Measurements from ENCODE around the gene ACTG1. TPM values are rescaled to one million over a fixed set of nuclear protein-coding genes. Genes with fewer than 3 reads are reported as not detected.

Gene ACTG1
- total RNA-seq, 2 experiments from 2014 or later = 1,296 to 1,318 TPM

DNA sequence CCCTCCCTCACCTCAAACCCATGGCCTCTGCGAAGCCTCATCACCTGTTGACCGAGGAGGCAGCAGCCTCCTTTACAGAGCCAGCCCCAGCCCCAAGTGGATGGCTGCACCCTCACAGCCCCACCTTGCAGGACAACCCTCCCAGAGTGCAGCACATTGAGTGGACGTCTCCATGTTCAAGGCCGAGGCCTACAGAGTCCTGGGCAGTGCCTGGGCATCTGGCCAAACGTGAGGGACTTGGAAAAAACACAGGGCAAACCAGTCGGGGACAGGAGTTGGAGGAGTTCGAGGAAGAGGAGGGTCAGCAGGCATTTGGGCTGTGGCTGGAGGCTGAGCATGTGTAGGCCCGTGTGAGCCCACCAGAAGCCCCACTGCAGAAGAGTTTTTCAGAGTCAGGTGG, 39.6 kb downstream of the ACTG1 start:
- H3K4me1 Mint-ChIP-seq (ENCODE audit: low read depth) = no peaks in the 10 kb centered on the region
- no peaks in the 10 kb centered on the region for H3K27me3 ChIP-seq (ENCODE audit: control insufficient read depth in 1 of 2, insufficient read depth in 2 of 2, low read length in 2 of 2)
- ATAC-seq (ENCODE audit: poor library complexity) (no peak), DNase-seq (no peak)
- no peaks in the 10 kb centered on the region for H3K36me3 ChIP-seq (ENCODE audit: insufficient read depth, low read length)
- no peak overlapping the region for H3K4me3 Mint-ChIP-seq
- no peak overlapping the region for H3K27ac ChIP-seq (ENCODE audit: low read depth in 1 of 2, low read length in 2 of 2)
- no peak overlapping the region for H3K4me3 ChIP-seq (ENCODE audit: low read length)
- no peaks in the 10 kb centered on the region for H3K9me3 Mint-ChIP-seq
- intact Hi-C loops (cut with DNase I, micrococcal nuclease) = no loop called here
- peaks cover 0 to 7% of the 10 kb centered on the region in 2 experiments for H3K9me3 ChIP-seq (ENCODE audit: control insufficient read depth in 1 of 2, insufficient read depth in 1 of 2, low read length in 2 of 2)
- POLR2A ChIA-PET = no interaction called here
- no peak overlapping the region for H3K27ac Mint-ChIP-seq
- no peaks in the 10 kb centered on the region for H3K4me1 ChIP-seq (ENCODE audit: insufficient read depth, low read length)
- no peaks in the 10 kb centered on the region for H3K36me3 Mint-ChIP-seq (ENCODE audit: low read depth)
- no peak for TF ChIP-seq CTCF (IDR thresholded peaks at IDR 0.05)
- peaks cover 3% of the 10 kb centered on the region for H3K27me3 Mint-ChIP-seq
- CTCF ChIA-PET = no interaction called here

DNA sequence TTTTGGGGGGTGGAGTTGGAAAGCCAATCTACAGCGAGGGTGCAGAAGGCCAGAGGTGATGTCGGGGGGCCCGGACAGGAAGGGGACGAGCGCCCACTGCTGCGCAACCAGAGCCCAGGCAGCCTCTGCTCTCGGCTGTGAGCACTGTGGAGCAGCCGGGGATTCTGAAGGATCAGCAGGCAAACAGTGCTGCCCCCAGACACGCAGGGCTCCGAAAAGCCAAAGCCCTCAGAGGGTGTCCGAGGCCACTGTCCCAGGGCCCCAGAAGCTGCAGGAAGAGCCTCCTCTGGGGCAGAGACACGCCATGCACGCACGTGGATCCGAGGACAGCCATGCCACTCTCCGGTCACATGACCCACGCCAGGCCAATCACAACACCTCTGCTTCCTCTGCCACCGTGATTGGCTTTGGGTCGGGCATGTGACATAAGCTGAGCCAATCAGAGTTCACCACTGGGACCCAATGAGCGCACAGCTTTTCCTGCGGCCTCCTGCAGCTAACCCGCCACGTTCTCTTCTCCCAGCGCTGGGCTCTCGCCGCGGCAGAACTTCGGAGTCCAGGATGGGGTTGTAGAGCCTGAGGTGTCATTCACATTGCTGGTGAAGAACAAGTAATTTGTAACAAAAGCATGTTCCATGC, 40.7 kb downstream of the ACTG1 start:
- Mint-ChIP-seq H3K9me3 (no peaks in the 10 kb centered on the region), H3K36me3 (ENCODE audit: low read depth) (no peaks in the 10 kb centered on the region), H3K4me3 (no peak overlapping the region), H3K27ac (no peak overlapping the region), H3K27me3 (no peaks in the 10 kb centered on the region), H3K4me1 (ENCODE audit: low read depth) (no peaks in the 10 kb centered on the region)
- ATAC-seq (ENCODE audit: poor library complexity) (peak; percentile 70), DNase-seq (peak in 4 of 14 experiments; percentile 22 to 50 (median 36))
- no peak for TF ChIP-seq CTCF (IDR thresholded peaks at IDR 0.05)
- Histone ChIP-seq H3K27ac (ENCODE audit: low read depth in 1 of 2, low read length in 2 of 2) (no peak overlapping the region), H3K36me3 (ENCODE audit: insufficient read depth, low read length) (no peaks in the 10 kb centered on the region), H3K27me3 (ENCODE audit: control insufficient read depth in 1 of 2, insufficient read depth in 2 of 2, low read length in 2 of 2) (no peaks in the 10 kb centered on the region), H3K4me3 (ENCODE audit: low read length) (no peak overlapping the region), H3K4me1 (ENCODE audit: insufficient read depth, low read length) (no peaks in the 10 kb centered on the region), H3K9me3 (ENCODE audit: control insufficient read depth in 1 of 2, insufficient read depth in 1 of 2, low read length in 2 of 2) (peaks cover 0 to 7% of the 10 kb centered on the region in 2 experiments)
- intact Hi-C loops (cut with DNase I, micrococcal nuclease) = no loop called here
- ChIA-PET POLR2A (no interaction called here), CTCF (no interaction called here)

DNA sequence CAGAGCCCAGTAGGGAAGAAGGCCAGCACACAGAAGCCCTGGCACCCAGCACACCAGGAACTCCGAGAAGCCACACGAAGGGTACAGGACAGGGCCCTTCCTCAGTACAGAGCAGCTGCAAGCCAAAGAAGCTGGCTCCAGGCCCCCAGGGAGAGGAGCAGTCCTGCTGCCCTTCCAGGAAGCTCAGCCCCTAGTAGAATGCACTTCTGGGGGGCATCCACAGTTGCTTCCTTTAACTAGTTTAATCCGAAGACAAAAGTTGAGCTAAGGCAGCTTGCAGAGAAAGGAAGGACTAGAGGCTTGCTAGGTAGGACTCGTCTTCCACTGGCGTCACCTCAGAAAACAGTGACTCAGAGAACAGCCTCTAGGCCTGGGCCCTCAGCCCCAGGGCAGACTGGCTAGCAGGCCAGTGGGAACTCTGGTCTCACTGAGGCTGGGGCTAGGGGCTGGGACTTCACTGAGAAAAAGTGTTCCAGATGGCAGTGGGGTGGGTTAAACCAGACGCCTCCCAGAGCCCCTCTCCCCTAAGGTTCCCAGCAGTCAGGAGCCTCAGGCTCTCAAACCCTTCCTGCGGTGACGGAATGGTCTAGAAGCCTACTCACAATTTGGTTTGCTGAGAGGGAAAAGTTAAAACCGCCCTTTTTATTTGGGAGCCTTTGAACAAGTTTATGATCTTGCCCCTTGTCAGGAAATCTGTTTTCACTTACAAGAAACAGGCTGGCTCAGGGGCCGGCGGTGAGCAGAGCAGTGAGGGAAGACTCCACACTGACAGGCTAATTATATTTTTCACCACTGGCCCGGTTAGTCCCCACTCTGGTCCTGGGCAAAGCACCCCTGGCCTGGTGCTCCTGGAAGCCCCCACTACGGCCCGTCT, 41.4 kb downstream of the ACTG1 start:
- ChIA-PET CTCF (no interaction called here), POLR2A (no interaction called here)
- Mint-ChIP-seq H3K27me3 (no peaks in the 10 kb centered on the region), H3K27ac (no peak overlapping the region), H3K9me3 (no peaks in the 10 kb centered on the region), H3K36me3 (ENCODE audit: low read depth) (no peaks in the 10 kb centered on the region), H3K4me1 (ENCODE audit: low read depth) (no peaks in the 10 kb centered on the region), H3K4me3 (no peak overlapping the region)
- no peak overlapping the region for H3K27ac ChIP-seq (ENCODE audit: low read depth in 1 of 2, low read length in 2 of 2)
- TF ChIP-seq CTCF (IDR thresholded peaks at IDR 0.05) = no peak
- no peaks in the 10 kb centered on the region for H3K27me3 ChIP-seq (ENCODE audit: control insufficient read depth in 1 of 2, insufficient read depth in 2 of 2, low read length in 2 of 2)
- ATAC-seq (ENCODE audit: poor library complexity) (no peak), DNase-seq (no peak)
- H3K4me1 ChIP-seq (ENCODE audit: insufficient read depth, low read length) = no peaks in the 10 kb centered on the region
- intact Hi-C loops (cut with DNase I, micrococcal nuclease) = no loop called here
- H3K9me3 ChIP-seq (ENCODE audit: control insufficient read depth in 1 of 2, insufficient read depth in 1 of 2, low read length in 2 of 2) = peaks cover 0 to 7% of the 10 kb centered on the region in 2 experiments
- H3K4me3 ChIP-seq (ENCODE audit: low read length) = no peak overlapping the region
- H3K36me3 ChIP-seq (ENCODE audit: insufficient read depth, low read length) = no peaks in the 10 kb centered on the region

Measured in CD4-positive, alpha-beta T cell (primary cell).